Lower leg skin (tissue), 3 donors: ENCODE results near the gene SORCS2.

Experiments
- POLR2A ChIP-seq, 2 donors: fragments of 450-650 bp; IDR thresholded peaks; one replicate each; pipeline ENCODE4 v1.6.1; 2016 to 2017; ENCODE audit warnings: antibody characterized with exemption in 2 of 2, mild to moderate bottlenecking in 1 of 2, moderate library complexity in 1 of 2
- TF ChIP-seq, protein P1 (sequence below), 3 donors: fragments of 450-650 bp; IDR thresholded peaks; one replicate each; pipeline ENCODE4 v1.5.1; 2016; ENCODE audit warnings: antibody characterized with exemption in 3 of 3, mild to moderate bottlenecking in 3 of 3, moderate library complexity in 2 of 3

DNA sequence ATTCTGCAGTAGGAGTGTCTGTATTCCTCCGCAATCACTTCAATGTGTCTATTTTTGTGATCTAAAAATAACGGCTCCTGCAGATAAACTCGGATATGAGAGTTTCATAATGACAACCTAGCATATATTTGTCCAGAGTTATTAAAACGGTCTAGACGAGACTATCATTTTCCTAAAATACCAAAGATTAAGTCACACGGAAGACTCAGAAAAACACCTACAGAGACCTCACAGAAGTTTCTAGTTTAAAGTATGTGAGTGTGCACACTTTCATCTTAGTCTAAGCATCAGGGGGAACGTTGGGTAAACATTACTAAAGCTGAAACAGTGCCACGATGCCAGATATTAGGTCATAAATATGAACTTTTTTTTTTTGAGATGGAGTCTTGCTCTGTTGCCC lies 590.4 kb downstream of the SORCS2 start:
- no peak for TF ChIP-seq POLR2A (IDR thresholded peaks at IDR 0.05)
- TF ChIP-seq, protein P1, sequence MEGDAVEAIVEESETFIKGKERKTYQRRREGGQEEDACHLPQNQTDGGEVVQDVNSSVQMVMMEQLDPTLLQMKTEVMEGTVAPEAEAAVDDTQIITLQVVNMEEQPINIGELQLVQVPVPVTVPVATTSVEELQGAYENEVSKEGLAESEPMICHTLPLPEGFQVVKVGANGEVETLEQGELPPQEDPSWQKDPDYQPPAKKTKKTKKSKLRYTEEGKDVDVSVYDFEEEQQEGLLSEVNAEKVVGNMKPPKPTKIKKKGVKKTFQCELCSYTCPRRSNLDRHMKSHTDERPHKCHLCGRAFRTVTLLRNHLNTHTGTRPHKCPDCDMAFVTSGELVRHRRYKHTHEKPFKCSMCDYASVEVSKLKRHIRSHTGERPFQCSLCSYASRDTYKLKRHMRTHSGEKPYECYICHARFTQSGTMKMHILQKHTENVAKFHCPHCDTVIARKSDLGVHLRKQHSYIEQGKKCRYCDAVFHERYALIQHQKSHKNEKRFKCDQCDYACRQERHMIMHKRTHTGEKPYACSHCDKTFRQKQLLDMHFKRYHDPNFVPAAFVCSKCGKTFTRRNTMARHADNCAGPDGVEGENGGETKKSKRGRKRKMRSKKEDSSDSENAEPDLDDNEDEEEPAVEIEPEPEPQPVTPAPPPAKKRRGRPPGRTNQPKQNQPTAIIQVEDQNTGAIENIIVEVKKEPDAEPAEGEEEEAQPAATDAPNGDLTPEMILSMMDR (IDR thresholded peaks at IDR 0.05) = no peak
